Activated T-cell treated with anti-CD3 and anti-CD28 coated beads for 4 hours (primary cell): ENCODE results near the gene CCDC90B.
"Not testable (repeated sequence)": the region's sequence is repeated elsewhere in the genome, so short reads cannot be mapped to it uniquely, and the experiment has no call there.

Source experiments
- DNase-seq: peaks from one replicate; pipeline ENCODE4 v3.0.0-alpha.2; 2020

CCDC90B gene, protein sequence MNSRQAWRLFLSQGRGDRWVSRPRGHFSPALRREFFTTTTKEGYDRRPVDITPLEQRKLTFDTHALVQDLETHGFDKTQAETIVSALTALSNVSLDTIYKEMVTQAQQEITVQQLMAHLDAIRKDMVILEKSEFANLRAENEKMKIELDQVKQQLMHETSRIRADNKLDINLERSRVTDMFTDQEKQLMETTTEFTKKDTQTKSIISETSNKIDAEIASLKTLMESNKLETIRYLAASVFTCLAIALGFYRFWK

DNA sequence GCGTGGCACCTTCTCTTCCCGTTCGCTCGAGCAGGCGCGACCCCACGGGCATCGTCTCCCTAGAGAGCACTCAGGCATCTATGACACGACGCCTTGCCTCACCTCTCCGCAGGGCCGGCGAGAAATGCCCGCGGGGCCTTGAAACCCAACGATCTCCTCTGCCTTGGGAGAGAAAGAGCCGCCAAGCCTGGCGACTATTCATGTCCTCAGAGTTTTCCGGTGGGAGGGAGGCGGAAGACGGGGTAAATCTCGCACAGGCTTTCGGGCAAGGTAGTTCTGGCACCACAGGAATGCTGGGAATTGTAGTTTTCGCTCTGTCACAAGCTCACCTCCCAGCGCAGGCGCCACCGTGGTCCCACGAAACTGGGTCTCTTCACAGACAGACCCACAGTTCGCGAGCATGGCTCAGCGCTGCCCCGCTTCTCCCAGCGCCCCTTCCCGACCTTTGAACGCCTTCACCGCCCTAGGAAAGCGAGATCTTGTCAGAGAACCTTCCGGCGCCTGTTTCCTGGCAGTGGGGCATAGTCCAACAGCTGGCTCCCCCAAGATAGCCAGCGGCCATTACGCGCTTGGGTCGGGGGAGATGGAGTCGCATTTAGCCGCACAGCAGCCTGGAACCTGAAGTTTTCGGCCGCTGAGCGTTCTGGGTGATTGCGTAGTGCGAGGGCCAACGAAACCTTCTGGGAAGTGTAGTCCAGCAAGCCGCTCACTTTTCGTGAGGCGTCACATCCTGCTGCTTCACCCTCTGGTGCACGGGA lies at the start of gene CCDC90B:
CCDC90B (minus strand) TSS at position 597 of the 758 bp plus-strand sequence; CDS start at position 202, 395 bp downstream.
- DNase-seq, result peak; percentile 87

DNA sequence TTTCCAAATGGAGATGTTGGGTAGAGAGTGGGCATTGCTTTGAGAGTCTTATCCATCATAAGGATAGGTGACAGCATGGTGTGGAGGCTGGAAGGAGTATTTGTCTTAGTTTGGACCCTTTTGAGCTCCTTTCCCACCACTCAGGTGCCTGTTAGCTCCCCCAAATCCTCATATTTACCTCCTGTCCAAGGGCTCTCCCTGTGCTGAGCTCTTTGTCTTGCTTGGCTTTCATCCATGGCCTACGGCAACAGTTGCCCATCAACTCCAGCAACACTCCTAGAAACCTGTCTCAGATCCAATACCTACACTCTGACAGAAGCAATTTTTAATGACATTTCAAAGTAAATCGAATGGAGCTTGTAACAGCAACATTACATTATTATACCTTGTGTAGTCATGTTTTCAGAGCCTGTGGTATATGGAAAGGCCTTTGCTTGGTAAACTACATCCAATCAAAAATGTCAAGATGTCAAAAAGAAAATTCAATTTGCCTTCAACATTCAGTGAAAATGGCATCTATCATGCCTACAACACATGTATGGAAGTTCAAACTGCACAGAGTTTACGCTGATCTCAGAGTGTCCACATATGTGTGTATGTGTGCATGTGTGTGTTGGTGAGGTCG lies 49.4 kb upstream of the CCDC90B start:
- no peak for DNase-seq

DNA sequence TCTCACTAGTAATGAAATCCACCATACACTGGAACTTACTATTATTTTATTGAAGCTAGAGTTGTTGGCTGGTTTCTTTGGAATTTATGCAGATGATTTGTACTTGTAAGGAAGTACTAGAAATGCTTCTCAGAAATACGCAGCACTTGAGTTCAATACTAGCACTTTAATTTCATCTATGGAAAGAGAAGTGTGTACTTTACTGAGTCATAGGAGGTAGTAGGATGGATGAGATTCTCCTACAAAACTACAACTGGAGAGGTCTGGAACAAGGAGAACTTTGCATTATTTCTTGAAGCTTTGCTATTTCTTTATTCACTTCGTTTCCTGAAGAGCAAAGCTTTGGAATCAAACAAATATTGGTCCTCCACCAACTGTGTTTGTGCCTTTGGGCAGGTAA lies 44.1 kb upstream of the CCDC90B start:
- DNase-seq, result no peak

DNA sequence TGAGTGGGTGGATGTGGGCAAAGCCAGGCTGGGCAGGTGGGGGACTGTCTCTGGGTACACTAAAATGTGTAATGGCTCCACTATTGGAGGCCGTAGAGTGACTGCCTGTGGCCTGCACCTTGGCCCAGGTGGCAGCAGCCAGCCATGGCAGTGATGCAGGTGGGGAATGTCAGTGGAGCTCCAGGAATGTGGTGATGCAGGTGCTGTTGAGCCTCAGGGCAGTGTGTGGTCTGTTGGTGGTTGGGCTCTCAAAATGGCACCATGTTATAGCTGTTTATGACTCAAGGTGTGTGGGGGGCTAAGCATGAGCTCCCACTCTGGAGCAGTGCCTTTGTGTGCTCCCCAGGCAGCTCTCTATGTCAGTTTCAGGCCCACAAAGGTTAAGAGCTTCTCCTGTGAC lies 40.2 kb upstream of the CCDC90B start:
- DNase-seq, result no peak

DNA sequence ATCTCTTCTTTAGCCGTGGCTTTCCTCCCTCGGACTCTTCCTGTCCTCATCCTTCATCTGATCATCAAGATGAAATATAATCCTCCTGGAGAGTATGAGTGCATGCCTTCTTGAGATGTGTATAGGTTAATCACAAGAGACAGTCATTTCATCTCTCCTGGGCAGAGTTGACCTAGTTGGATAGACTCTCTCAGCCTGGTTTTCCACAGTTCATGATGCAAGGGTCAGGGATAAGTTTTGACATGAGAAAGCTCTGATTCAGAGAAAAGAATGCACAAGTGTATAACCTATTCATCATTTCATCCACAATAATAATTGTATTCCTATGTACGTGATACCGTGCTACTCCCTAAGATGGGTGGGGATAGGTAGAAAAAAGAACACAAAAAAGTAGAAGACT lies 33.2 kb upstream of the CCDC90B start:
- DNase-seq, result no peak

DNA sequence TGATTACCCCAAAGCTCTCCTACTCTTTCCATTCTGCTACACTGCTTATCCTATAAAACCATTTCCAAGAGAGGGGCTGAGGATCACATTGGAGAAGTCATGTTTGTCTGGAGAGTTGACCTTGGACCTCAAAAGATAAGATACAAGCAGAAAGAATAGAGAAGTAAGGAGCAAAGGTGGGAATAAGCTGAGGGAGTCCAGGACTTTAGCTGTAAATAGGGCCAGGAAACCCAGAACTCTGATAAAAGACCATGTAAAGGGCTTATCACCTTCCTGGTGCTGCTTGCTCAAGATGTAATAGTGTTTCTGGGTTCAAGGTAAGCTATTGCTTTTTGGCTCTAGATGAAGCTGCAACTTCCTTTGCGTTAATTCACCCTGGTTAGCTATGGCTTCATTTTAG lies 32.8 kb upstream of the CCDC90B start:
- no peak for DNase-seq

DNA sequence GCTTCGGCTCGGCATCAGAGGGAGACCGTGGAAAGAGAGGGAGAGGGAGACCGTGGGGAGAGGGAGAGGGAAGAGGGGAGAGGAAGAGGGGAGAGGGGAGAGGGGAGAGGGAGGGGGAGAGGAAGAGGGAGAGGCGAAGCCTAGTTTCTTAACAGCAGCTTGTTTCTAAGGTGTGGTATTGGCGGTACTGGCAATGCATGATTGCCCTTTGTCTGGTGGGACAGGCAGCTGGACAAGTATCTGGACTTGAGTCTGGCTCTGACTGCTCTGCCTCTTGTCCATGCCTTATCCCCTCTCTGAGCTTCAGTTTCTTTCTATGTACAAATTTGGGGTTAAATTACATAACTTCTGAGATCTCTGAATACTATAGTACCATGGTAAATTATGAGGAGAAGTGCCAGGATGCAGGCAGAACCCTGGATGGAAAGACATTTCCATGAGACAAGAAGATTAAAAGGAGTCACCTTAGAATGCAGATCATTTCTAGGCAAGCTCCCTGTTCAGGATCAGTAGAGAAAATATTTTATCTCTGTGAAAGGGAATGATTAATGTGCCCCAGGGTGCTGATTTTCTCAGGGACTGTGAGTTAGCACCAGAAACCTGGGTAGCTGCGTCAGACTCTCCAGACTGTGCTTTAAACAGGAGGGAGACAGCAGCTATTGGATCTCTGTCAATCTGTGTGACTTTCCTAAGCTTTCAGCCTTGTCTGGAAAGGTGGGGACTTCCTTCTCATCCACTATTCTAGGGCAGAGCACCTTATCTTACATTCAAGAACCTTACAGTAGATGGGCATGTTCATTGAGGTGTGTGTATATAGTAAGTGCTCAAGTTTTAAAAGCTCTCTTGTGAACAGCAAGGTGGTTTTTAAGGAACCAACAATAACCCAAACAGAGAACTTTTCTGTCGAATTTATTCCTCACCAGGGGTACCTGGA lies 31.9 kb upstream of the CCDC90B start:
- DNase-seq, result no peak

DNA sequence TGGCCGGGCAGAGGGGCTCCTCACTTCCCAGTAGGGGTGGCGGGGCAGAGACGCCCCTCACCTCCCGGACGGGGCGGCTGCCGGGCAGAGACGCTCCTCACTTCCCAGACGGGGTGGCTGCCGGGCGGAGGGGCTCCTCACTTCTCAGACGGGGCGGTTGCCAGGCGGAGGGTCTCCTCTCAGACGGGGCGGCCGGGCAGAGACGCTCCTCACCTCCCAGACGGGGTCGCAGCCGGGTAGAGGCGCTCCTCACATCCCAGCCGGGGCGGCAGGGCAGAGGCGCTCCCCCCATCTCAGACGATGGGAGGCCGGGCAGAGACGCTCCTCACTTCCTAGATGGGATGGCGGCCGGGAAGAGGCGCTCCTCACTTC lies 30.7 kb upstream of the CCDC90B start:
- not testable (repeated sequence) for DNase-seq

DNA sequence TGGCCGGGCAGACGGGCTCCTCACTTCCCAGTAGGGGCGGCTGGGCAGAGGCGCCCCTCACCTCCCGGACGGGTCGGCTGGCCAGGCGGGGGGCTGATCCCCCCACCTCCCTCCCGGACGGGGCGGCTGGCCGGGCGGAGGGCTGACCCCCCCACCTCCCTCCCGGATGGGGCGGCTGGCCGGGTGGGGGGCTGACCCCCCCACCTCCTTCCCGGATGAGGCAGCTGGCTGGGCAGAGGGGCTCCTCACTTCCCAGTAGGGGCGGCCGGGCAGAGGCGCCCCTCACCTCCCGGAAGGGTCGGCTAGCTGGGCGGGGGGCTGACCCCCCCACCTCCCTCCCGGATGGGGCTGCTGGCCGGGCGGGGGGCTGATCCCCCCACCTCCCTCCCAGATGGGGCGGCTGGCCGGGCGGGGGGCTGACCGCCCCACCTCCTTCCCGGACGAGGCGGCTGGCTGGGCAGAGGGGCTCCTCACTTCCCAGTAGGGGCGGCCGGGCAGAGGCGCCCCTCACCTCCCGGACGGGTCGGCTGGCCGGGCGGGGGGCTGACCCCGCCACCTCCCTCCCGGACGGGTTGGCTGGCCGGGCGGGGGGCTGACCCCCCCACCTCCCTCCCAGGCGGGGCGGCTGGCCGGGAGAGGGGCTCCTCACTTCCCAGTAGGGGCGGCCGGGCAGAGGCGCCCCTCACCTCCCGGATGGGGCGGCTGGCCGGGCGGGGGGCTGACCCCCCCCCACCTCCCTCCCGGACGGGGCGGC lies 30.2 kb upstream of the CCDC90B start:
- DNase-seq, result not testable (repeated sequence)

DNA sequence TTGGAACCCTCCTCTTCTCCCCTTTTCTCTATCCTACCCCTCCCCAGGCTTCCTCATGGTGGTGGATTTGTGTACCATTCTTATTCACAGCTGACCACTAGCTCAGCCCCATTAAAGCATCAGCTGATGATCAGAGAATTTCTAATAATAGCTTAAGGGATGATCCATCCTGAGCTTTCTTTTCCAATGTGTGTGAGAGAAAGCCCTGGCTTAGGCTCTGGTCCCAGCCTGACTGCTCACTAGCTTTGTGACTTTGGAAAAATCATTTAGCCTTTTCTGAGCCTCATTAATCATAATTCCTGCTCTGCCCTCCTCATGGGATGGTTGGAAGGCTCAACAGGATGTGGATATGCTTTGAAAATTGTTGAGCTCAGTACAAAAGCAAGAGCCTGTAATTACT lies 26.3 kb upstream of the CCDC90B start:
- DNase-seq, result no peak

DNA sequence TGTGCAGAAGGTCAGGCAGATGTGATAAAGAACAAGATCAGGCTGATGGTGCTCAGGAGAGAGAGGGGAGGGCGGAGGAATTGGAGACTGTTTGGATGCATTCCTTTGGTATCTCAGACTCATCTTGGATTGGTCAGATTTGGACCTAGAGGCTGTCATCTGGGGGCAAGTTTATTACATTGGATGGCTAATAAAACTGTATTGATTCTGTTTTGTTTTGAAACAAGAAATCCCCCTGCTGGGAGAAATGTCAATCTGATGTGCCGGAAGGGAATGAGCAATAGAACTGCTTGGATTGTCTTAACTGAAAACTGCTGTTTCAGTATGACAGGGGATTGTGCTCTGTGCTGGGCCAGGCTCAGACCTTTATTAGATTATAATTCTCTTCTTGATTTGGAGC lies 25.5 kb upstream of the CCDC90B start:
- no peak for DNase-seq

DNA sequence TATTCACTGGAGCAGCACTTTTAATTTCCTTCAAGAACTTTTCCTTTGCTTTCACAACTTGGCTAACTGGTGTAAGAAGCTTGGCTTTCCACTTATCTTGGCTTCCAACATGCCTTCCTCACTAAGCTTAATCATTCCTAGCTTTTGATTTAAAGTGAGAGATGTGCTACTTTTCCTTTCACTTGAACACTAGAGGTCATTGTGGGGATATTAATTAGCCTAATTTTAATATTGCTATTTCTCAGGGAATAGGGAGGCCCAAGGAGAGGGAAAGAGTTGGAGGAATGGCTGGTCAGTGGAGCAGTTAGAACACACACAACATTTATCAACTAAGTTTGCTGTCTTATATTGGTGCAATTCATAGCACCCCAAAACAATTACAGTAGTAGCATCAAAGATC lies 24.6 kb upstream of the CCDC90B start:
- DNase-seq, result no peak

DNA sequence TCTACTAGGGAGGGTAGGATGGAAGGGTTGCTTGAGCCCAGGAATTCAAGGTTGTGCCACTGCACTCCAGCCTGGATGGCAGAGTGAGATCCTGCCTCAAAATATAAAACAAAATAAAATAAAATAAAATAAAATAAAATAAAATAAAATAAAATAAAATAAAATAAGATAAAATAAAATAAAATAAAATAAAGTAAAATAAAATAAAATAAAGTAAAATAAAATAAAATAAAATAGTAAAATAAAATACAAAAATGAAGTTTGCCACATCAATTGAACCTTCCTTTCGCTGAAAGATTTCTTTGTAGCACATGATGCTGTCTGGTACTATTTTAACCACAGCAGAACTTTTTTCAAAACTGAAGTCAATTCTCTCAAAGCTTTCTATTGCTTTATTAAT lies 22.4 kb upstream of the CCDC90B start:
- DNase-seq, result not testable (repeated sequence)

DNA sequence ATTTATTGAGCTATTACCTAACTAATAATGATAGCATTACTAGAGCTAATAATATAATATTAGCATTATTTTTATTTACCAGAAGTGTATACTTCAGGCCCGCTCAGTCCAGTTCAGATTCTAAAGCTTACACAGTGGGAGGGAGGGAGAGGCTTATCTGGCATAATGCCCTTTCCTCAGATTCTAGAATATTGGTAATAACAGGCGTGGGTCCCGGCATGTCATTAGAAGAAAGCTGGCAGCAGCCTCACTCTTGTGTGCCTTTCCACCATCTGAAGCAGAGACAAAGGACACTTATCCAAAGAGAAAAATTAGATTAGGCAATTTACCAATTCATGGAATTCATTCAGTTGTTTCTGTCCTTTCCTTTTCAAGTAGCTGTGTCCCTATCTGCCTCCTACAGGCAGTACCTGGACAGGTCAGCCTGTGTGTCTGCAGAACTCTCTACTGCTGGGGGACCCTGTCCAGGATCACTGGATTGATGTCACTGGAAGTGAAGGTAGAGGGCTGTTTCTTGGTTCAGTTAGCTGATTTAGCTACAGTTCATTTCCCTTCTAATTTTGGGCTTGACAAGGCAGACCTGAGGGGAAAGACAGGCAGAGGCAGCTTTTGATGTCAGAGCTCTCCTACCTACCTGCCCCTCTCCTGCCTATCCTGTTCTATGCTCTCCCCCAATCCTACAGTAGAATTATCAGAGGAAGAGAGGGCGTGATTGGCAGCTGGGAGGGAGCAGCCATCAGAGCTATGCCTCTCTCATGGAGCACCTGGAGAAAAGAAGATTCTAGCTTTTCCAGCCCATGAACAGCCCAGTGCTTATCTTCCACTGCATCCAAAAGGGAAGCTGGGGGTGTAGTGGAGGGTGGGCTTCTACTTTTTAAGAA lies 20.3 kb upstream of the CCDC90B start:
- DNase-seq, result no peak

DNA sequence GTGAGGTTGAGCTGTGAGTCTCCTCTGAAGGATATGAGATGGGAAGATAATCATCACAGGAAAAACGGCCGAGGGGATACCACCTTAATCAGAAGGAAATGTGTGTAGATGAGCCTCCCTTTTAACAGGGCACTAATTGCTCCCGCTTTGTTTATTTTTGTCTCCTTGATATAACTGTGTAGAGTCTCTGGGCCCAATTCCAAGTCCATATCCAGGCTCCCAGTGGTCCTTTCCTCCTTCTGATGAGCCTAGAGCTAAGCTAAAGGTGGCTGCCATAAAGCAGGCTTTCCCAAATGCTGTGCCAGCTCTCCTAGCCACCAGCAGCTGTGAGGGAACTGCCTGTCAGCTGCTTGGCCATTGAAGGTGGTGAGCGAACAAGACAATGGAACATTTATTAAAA lies 17.1 kb upstream of the CCDC90B start:
- DNase-seq, result no peak

DNA sequence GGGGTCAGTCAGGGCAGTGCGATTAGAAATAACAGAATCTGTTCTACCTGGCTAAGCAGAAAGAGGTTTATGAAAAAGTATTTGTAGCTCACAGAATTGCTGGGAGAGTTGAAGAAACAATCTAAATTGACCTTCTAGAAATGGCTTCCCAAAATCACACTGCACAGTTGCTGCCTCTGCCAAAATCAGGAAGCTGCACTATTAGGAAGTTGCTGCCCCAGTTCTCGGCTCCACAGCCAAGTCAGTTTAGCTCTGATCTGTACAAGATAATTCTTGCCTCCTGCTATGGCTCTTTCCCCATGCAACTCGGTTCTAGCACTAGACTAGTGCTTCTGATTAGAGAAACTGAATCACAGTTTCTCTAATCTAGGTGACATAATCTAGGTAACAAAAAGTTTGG lies 16.0 kb upstream of the CCDC90B start:
- DNase-seq, result no peak

DNA sequence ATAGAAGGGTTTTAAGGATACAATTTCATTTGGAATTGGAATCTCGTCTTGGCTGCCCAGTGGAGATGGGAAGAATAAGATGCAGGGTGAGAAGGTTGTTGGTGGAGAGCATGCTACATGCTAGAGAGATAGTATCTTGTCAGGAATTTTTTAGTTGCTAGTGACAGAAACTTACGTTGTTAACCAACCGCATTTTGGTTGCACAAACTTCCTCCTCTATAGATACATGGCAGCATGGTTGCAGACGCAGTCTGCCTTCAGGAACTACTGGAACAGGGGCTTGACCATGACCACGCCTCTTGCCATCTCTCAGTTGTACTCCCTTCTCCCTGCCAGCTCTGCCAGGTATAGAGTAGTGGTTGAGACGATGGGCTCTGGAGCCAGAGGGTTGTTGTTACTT lies 13.5 kb upstream of the CCDC90B start:
- no peak for DNase-seq

DNA sequence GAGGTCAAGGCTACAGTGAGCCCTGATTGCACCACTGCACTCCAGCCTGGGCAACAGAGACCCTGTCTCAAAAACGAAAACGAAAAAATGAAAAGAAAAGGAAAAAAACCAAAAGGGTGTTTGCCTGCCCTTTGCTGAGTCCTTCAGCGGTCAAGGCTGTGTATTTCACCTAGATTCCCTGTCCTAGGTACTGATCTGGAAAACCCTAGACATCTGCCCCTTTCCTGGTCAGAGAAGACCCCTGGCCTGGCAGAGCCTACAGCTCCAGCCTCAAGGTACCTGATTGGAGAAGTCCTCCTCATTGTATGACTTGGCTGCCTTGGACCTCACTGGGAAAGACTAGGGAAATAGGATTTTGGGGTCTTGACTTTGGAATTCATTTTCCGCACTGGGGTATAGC lies 8.0 kb upstream of the CCDC90B start:
- DNase-seq, result no peak

DNA sequence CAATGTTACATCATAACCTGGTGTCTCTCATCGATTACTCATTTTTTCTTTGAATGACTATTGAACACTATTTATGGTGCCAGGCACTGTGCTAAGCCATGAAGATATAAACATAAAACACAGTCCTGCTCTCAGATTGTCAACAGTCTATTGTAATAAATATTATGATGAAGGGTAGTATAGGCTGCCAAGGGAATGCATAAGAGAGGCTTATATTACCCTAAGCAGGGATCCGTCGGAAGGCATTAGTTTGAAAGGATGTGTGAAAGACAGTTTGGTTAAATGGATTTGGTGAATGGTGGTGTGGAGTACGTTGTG lies 7.2 kb upstream of the CCDC90B start:
- DNase-seq, result no peak

DNA sequence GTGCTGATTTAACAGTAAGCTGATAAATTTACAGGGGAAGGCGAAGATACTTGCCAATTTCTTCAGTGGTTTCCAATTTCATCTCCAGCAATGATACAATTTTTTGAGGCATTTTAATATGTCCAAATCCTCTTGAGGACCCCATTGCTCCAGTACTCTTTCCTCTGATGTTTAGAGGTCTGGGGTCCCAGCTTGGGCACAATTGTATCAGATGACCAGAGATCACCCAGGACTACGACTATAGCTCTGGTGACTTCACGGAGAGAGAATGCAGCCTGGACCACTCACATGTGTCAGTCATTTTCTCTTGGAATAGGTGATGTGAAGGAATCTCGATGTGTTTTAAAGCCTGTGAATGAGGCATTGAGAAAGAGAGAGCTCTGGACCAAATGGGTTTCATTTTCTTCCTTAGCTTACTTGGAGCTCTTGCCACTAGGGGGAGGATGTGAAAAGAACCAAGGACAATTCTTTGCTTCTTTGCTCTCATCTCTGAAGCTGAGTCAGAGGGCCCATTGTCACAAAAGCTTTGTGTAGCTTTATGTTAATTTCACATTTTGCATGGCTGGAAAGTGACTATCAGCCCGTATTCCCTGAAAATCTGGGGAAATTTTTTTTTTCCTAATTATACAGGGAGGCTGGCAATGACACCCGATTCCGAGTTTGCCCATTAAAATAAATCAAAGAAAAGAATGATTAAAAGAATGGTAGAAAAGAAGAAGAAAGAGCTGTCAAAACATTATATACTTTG lies 6.7 kb upstream of the CCDC90B start:
- peak; percentile 25 for DNase-seq

DNA sequence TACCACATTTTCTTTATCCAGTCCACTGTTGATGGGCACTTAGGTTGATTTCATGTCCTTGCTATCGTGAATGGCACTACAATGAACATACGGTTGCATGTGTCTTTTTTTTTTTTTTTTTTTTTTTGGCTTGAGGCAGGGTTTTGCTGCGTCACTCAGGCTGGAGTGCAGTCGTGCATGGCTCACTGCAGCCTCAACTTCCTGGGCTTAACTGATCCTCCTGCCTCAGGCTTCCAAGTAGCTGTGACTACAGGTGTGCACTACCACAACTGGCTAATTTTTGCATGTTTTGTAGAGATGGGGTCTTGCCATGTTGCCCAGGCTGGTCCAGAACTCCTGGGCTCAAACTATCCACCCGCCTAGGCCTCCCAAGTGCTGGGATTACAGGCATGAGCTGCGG lies 1.5 kb upstream of the CCDC90B start:
- no peak for DNase-seq
